GM18867 (cell line): ENCODE measurements around the gene IFNAR1.

Experiments used
- ATAC-seq: cut with Tn5 transposase; IDR thresholded peaks from one replicate; pipeline ENCODE4 v1.9.1; 2021; ENCODE audit warnings: mild to moderate bottlenecking, moderate library complexity; ENCODE audit not compliant: unreplicated experiment

The IFNAR1 gene

GRCh38 chr21:33324291-33325221 lies at the start of gene IFNAR1:
Gene IFNAR1, plus strand, starts transcription at chr21:33324970. Its CDS starts 86 bp downstream, at chr21:33325056.
- ATAC-seq = peak; percentile 87

DNA sequence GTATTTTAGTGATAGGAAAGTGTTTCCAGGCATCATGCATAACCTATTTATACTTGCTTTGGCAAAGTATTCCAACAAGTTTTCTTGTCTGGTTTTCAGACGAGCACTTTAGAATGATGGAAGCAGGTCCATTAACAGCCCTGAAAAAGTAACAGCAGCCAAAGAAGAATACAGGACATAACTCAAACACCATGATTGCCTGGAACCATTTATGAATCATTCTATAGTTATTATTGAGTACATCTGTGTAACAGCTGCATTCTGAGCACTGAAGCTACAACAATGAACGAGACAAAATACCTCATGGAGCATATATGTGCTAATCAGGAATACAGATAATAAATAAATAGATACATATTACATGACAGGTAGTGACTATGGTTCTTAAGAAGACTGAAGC lies 46.0 kb upstream of the IFNAR1 start:
- no peak for ATAC-seq

GRCh38 chr21:33279330-33279820 lies 45.4 kb upstream of the IFNAR1 start:
- ATAC-seq = no peak

DNA sequence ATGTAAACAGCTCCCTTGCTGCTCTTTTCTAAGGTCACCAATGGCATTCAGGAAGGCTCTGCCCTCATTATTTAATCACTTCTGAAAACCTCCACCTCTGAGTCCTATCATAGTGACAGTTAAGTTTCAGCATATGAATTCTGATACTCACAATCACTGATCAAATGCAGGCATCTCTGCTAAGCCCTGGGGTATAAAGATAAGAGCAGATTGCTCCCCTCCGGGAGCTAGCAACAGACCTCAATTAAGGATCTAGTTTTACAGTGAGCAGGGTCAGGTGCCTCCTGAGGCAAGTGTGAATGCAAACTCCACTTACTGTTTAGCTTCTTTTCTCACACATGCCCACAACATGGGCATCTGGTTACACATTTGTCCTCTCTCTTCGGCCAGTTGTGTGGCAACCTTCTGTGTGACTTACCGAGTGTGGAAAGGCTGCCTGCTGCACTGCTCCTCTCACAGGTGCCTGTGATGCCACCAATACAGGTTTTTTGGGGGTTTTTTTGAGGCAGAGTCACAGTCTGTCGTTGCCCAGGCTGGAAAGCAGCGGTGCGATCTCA lies 43.6 kb upstream of the IFNAR1 start:
- no peak for ATAC-seq

- no peak for ATAC-seq
Observed at GRCh38 chr21:33283203-33283602, 41.6 kb upstream of the IFNAR1 start.

DNA sequence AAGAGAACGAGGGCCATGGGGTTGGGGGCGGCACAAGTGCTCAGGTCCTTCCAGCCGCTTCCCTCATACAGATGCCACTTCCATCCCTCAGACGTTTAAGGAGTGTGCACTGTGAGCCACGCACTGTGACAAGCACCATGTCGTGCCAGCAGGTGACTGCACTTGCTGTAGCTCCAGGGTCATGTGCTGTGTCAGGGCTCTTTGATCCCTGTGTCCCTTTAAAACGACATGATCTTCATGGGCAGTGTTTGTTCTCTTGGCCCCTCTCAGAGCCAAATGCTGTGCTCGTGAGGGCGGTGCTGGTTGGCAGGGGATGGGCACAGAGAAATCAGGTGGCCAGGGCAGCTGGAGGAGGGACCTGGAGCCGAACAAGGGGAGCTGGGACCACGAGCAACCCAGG lies 38.7 kb upstream of the IFNAR1 start:
- no peak for ATAC-seq

DNA sequence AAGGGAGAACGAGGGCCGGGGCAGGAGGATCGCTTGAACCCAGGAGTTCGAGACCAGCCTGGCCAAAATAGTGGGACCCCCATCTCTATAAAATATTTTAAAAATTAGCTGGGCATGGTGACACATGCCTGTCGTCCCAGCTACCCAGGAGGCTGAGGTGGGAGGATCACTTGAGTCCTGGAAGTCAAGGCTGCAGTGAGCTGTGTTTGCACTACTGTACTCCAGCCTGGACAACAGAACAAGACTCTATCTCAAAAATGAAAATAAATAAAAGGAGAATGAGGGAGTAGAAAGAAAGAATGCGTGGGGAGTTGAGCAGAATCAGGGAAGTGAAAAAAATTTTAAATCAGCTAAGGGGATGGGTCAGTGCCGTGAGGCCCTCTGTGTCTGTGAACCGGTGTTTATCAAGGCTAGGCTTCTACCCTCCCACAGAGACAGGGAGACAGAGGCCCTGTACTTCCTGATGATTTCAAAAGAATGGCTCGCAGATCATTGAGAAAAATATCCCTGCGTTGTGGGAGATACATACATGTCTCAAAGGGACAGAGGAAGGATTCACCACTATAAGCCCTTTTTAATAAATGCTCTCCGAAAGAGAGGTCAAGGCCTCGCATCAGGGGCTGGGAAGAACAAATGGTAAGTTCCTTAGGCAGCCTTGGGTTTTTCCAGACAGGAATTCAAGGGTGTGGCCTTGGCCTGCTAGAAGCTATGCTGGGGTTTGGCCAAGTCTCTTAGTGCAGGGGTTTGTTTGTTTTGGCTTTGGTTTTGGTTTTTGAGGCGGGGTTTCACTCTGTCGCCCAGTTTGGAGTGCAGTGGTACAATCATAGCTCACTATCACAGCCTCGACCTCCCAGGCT lies 37.9 kb upstream of the IFNAR1 start:
- ATAC-seq = no peak

DNA sequence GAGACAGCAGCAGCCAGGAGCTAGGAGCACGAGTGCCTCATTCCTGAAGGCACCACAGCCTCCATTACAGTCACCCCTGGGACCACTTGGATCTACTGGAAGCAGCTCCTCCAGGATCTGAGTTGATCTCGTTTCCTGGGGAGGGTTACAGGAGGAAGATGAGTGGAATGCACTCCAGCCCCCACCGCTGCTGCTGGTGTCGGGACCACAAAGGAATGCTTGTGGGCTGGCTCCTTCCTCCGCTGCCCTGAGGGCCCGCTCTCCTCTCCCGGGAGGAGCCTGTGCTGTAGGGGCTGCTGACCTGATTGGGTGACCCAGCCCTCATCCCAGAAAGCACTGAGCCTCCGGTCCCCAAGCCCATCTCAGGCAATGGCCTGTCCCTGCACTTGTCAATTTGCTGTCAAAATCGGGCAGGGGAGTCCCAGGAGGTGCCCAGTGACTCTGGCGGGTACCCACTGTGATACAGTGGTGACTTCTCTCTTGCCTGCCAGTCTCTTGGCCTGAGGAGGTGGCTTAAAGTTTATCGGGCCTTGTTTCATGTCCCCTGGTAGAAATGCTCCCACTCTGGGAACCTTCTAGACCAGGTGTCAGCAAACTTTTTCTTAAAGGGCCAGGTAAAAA lies 35.5 kb upstream of the IFNAR1 start:
- ATAC-seq = no peak

GRCh38 chr21:33290441-33290840 lies 34.3 kb upstream of the IFNAR1 start:
- no peak for ATAC-seq

DNA sequence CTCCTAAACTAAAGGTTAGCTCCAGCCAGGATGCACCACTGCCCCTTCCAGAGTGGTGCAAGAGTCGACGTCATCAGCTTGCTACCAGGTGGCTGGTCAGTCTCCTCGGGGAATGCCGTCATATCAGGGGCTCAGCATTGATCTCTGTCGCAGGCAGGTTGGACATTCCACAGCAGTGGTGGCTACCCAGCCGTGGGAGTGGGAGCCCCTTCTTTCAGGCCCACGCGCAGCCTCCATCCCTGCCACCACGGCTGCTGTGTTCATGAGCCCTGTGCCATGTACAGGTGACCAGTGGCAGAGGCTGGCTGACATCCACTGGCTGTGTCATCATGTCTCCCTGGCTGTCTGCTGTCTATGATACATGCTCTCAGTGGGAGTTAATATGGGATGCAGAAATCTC lies 33.1 kb upstream of the IFNAR1 start:
- no peak for ATAC-seq

- no peak for ATAC-seq
Observed at GRCh38 chr21:33292724-33293123, 32.0 kb upstream of the IFNAR1 start.

GRCh38 chr21:33293136-33293535 lies 31.6 kb upstream of the IFNAR1 start:
- ATAC-seq = no peak

DNA sequence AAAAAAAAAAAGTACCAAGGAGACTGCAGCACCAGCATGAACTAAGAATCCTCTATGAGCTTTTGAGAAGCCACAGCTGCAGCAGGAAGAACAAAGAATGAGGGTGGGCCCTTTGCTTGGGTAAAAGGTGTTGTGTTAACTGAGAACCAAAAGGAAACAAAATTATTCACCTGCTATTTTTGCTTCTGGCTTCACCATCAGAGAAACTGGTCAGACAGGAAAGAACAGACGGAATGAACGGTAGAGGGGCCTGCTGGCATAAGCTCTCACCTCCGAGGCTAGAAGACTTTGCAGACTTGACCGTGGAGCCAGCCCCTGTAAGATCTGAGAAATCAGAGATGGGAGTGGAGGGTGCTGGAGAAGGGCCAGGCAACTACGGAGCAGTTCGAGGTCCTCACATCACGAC lies 31.0 kb upstream of the IFNAR1 start:
- ATAC-seq = no peak

DNA sequence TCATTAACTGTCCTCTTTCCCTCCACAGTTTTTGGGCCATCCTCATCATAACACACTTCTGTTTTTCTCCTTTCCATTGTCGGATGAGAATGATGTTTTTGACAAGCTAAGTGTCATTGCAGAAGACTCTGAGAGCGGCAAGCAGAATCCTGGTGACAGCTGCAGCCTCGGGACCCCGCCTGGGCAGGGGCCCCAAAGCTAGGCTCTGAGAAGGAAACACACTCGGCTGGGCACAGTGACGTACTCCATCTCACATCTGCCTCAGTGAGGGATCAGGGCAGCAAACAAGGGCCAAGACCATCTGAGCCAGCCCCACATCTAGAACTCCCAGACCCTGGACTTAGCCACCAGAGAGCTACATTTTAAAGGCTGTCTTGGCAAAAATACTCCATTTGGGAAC lies 28.6 kb upstream of the IFNAR1 start:
- ATAC-seq = no peak

- no peak for ATAC-seq
Observed at GRCh38 chr21:33299181-33299752, 25.5 kb upstream of the IFNAR1 start.

DNA sequence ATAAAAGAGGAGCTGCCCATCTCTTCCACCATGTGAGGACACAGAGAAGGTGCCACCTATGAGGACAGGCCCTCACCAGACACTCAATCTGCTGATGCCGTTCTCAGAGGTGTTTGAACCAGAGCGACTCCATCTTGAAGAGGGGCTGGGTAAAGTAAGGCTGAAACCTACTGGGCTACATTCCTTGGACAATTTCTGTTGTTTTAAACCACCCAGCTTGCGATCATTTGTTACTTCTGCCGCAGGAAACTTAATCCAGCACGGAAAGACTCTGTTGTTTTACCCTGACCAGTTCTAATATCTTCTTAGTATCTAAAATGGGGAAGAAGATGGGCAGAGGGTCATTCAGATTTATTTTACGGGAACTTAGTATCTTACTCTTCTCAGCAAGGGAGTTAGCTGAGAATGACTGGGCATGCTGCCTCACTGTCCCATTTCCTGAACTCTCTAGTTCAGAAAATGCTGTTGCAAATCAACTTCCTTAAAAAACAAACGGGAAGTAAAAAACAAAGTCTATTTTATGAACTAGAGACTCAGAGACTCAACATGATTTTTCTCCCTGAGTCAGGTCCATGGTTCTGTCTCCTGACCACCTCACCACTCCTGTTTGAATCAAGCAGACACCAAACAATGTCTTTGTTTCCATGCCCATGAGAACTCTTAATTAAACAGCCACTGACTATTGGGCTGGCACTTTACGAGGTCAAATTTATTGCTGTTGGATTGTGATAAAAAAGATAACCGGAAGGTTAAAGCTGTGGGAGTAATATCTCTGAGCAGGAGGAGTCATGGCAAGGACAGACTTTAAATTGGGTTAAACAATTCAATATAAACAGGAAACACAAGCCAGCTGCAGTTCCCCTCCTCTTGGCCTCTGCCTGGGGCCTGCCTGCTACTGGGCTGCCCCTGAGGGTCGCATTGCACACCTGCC lies 23.8 kb upstream of the IFNAR1 start:
- no peak for ATAC-seq

DNA sequence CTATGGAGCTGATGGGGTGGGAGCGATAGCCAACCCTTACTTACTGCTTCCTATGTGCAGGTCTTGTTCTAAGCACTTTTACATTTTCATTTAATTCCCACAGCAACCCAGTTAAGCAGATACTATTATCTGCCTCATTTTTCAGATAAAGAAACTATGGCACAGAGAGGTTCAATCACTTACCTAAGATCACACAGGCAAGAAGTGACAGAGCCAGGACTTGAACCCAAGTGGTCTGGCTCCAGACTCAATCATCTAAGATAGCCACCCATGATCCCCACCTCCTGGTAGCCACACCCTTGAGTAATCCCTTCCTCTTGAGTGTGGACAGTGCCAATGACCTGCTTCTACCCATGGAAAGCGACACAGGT lies 23.2 kb upstream of the IFNAR1 start:
- no peak for ATAC-seq

GRCh38 chr21:33302055-33302454 lies 22.7 kb upstream of the IFNAR1 start:
- ATAC-seq = no peak

DNA sequence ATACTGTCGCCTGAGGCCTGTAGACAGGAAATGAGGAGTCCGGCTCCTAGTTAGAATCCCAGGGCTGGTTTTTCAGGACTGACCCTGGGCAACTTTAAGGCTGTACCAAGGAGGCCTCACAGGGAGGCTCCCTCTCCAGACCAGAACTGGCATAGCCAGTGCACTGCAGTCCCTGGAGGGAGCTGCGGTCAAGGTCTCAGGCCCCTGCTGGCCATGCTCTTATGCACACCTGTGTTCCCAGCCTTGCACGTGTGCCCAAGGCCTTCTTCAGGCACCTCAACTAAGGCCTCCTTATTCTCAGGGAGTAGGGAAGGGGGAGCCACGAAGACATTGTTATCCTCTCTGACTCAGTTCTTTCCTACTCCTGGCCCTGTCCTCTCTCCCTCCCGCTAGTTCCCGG lies 22.0 kb upstream of the IFNAR1 start:
- ATAC-seq = no peak

DNA sequence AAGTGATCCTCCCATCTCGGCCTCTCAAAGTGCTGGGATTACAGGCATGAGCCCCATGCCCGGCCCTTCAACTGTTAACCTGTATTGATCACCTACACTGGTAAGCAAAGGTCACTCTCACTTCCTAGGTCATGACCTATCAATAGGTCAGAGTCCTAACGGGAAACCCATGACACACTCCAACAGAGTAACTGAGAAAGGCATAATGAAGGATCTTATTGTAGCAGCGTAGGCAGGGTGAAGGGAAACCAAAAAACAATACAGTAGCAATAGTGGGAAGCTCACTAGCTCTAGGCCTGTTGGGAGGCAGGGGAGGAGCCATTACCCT lies 19.5 kb upstream of the IFNAR1 start:
- ATAC-seq = no peak
